Upper lobe of left lung (tissue), 4 donors: ENCODE results near the gene ITGBL1.

ENCODE experiments used
- CTCF ChIP-seq, 6 experiments: fragments of 450-650 bp in 4 of 6; fragments of 200-600 bp in 2 of 6; sonication (generic) in 2 of 6; IDR thresholded peaks; one replicate each; pipeline ENCODE4 v1.5.1; 2016 to 2019; ENCODE audit warnings: antibody characterized with exemption in 6 of 6
- EP300 ChIP-seq, 4 donors: sonication (generic); formaldehyde crosslinking; IDR thresholded peaks; one replicate each; pipeline ENCODE4 v1.5.1; 2017; ENCODE audit warnings: antibody characterized with exemption in 4 of 4, control low read depth in 2 of 4
- POLR2A ChIP-seq, 4 donors: fragments of 450-650 bp; IDR thresholded peaks; one replicate each; pipeline ENCODE4 v1.5.1; 2016 to 2017; ENCODE audit warnings: antibody characterized with exemption in 4 of 4, mild to moderate bottlenecking in 2 of 4

DNA sequence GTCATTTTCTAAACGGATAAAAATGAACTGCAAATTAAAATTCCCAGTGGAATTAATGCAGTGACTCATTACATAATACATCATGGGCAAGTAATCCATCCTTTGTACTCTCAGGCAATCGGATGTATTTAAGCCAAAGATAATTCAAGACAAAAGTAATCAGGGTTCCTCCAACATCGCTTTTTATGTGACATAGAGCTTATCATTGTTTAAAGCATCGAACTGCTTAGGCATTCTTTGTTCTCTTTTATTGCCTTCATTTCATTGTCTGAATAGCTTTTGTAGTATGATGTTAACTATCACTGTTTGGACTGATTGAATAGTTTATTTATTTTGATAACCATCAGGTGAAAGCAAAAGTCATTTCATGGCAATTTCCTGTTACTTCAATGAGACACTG lies 209.4 kb downstream of the ITGBL1 start:
- TF ChIP-seq EP300 (IDR thresholded peaks at IDR 0.05) (no peak), CTCF (IDR thresholded peaks at IDR 0.05) (no peak), POLR2A (IDR thresholded peaks at IDR 0.05) (no peak)
